HepG2 (cell line): Measurements from ENCODE around the gene MAPK12. TPM values are rescaled to one million over a fixed set of nuclear protein-coding genes. Genes with fewer than 3 reads are reported as not detected.

ENCODE experiments used
- FOSL2 ChIP-seq: sonication (generic); formaldehyde crosslinking; IDR thresholded peaks from 2 replicates; pipeline ENCODE4 v1.4.0; 2020; ENCODE audit warnings: missing genetic modification reagents
- GLI4 ChIP-seq: sonication (generic); formaldehyde crosslinking; IDR thresholded peaks from 2 replicates; pipeline ENCODE4 v1.5.1; 2020; ENCODE audit warnings: missing genetic modification reagents, mild to moderate bottlenecking, moderate library complexity, borderline replicate concordance
- HCFC1 ChIP-seq: fragments of 150-350 bp; IDR thresholded peaks from 2 replicates; pipeline ENCODE4 v1.6.1; 2014; ENCODE audit warnings: low read depth, low read length
- MTA3 ChIP-seq: sonication (generic); formaldehyde crosslinking; IDR thresholded peaks from 2 replicates; pipeline ENCODE4 v1.4.0; 2020; ENCODE audit warnings: missing genetic modification reagents
- TCF12 ChIP-seq, 2 experiments: fragments of 450-650 bp in 1 of 2; sonication (generic) in 1 of 2; formaldehyde crosslinking in 1 of 2; IDR thresholded peaks; 2 replicates each; pipeline versions ENCODE4 v1.6.1 to v1.8.0; 2017 to 2022; ENCODE audit warnings: antibody characterized with exemption in 1 of 2, mild to moderate bottlenecking in 1 of 2, missing genetic modification reagents in 1 of 2, moderate library complexity in 1 of 2
- ZBTB7B ChIP-seq: sonication (generic); formaldehyde crosslinking; IDR thresholded peaks from 2 replicates; pipeline ENCODE4 v1.4.0; 2020; ENCODE audit warnings: missing genetic modification reagents
- ZFAT ChIP-seq: sonication (generic); formaldehyde crosslinking; conservative IDR thresholded peaks from 2 replicates; pipeline ENCODE4 v1.8.1; 2023; ENCODE audit warnings: missing genetic modification reagents, inconsistent platforms
- ZFX ChIP-seq: sonication (generic); formaldehyde crosslinking; IDR thresholded peaks from 2 replicates; pipeline ENCODE4 v1.4.0; 2020; ENCODE audit warnings: mild to moderate bottlenecking, low read depth, missing genetic modification reagents, moderate library complexity
- ZNF350 ChIP-seq: sonication (generic); formaldehyde crosslinking; IDR thresholded peaks from 2 replicates; pipeline ENCODE4 v1.4.0; 2020; ENCODE audit warnings: mild to moderate bottlenecking, low read depth, missing genetic modification reagents, borderline replicate concordance
- ZNF431 ChIP-seq: sonication (generic); formaldehyde crosslinking; IDR thresholded peaks from 2 replicates; pipeline ENCODE4 v1.9.0; 2022; ENCODE audit warnings: missing genetic modification reagents, low read depth, mild to moderate bottlenecking, borderline replicate concordance
- ZNF484 ChIP-seq: sonication (generic); formaldehyde crosslinking; IDR thresholded peaks from 2 replicates; pipeline ENCODE4 v1.5.1; 2020; ENCODE audit warnings: mild to moderate bottlenecking, low read depth, missing genetic modification reagents, borderline replicate concordance
- ZNF546 ChIP-seq: sonication (generic); formaldehyde crosslinking; conservative IDR thresholded peaks from 2 replicates; pipeline ENCODE4 v1.8.1; 2023; ENCODE audit warnings: mild to moderate bottlenecking, missing genetic modification reagents
- ZNF615 ChIP-seq: sonication (generic); formaldehyde crosslinking; IDR thresholded peaks from 2 replicates; pipeline ENCODE4 v1.5.0; 2020; ENCODE audit warnings: mild to moderate bottlenecking, missing genetic modification reagents, borderline replicate concordance
- polyA plus RNA-seq, 8 experiments: library from polyadenylated mRNA; depleted of rRNA in 3 of 8; stranded (reverse) in 7 of 8; unstranded in 1 of 8; fragments of >200 nt; fragmentation: Illumina TruSeq in 4 of 8; extraction: Trizol in 4 of 8; gene quantifications; 2 replicates each; pipeline versions ENCODE4 v1.2.1 to v1.2.3, GENCODE V29; 2011 to 2016; ENCODE audit warnings: low read depth in 4 of 8, missing spikeins in 1 of 8, mixed read lengths in 1 of 8; ENCODE audit not compliant: insufficient read depth in 1 of 8
- total RNA-seq, 5 experiments: library from RNA; depleted of rRNA; stranded (reverse); fragments of >200 nt; fragmentation: Illumina TruSeq; extraction: Trizol; gene quantifications; 2 replicates each; pipeline ENCODE4 v1.2.3, GENCODE V29; 2016; ENCODE audit warnings: low read depth in 1 of 5
- TF ChIP-seq, protein P1 (sequence below), 2 experiments: fragments of 450-650 bp in 1 of 2; sonication (generic) in 1 of 2; formaldehyde crosslinking; IDR thresholded peaks; 2 replicates each; pipeline versions ENCODE4 v1.5.0 to v1.8.0; 2020 to 2022; ENCODE audit warnings: mild to moderate bottlenecking in 1 of 2, missing genetic modification reagents in 1 of 2
- TF ChIP-seq, protein P2 (sequence below): sonication (generic); formaldehyde crosslinking; IDR thresholded peaks from 2 replicates; pipeline ENCODE4 v1.4.0; 2020; ENCODE audit warnings: missing genetic modification reagents
- TF ChIP-seq, protein P3 (sequence below): sonication (generic); formaldehyde crosslinking; conservative IDR thresholded peaks from 2 replicates; pipeline ENCODE4 v1.4.0; 2020; ENCODE audit warnings: missing genetic modification reagents
- TF ChIP-seq, protein P4 (sequence below): sonication (generic); formaldehyde crosslinking; IDR thresholded peaks from 2 replicates; pipeline ENCODE4 v1.5.1; 2020; ENCODE audit warnings: missing genetic modification reagents, mild to moderate bottlenecking, borderline replicate concordance
- TF ChIP-seq, protein P5 (sequence below): sonication (generic); formaldehyde crosslinking; IDR thresholded peaks from 2 replicates; pipeline ENCODE4 v1.4.0; 2020; ENCODE audit warnings: missing genetic modification reagents

MAPK12 gene
- total and polyA plus RNA-seq, 2 of the 13 experiments (the other 11 are each of a cell fraction or from before 2014, with no cell fraction given): 22.2 to 23.3 TPM

DNA sequence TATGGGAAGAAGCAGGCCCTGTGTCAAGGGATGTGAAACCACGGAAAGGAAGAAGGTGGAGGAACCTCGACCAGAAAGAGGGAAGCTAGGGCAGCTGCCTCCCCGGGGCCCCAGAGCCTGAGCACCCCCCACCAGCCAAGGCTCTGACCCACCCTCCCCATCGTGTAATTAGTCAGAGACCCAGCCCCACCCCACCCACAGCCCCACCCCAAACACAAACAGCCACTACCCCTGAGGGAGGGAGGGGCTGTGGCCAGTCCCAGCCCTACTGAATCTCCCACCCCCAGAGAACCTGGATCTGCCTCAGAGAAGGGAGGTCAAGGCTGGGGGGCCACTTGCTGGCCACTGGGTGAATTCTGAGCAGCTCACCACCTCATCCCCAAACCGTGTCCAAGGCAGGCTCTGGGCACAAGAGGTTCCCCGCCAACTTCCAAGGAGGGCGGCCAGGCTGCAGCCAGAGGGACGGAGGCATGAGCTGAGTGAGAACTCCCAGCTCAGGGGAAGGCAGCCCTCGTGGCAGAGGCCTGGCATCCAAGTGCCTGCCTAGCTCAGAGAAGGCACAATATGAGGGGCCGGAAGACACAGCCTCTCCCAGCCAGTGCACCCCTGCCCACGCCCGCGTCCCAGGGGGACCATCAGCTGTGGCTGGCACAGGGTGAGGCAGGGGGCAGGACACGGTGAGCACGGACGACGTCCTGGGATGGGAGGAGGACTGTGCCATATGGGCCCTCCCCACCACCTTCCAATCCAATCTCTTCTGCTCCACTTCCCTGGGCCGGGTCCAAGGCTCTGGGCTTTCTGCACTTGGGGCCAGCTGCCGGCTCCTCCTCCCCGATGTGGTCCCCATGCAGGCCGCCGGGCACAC, 43.3 kb upstream of the MAPK12 start (continued):
- TF ChIP-seq ZNF615 (CRISPR knock-in tag) (no peak), HCFC1 (no peak), ZNF350 (CRISPR knock-in tag) (no peak), ZNF431 (CRISPR knock-in tag) (no peak), FOSL2 (CRISPR knock-in tag) (no peak), MTA3 (CRISPR knock-in tag) (no peak), GLI4 (CRISPR knock-in tag) (no peak), ZFX (0 out of 2 replicates have a peak, but pooled peaks have one; percentile 13), ZNF484 (no peak), ZBTB7B (CRISPR knock-in tag) (no peak), ZFAT (no peak), TCF12 (IDR thresholded peaks at IDR 0.05) (no peak), TCF12 (CRISPR knock-in tag; IDR thresholded peaks at IDR 0.05) (0 out of 2 replicates have a peak, but pooled peaks have one; percentile 37), ZNF546 (CRISPR knock-in tag) (no peak)
- TF ChIP-seq, protein P1, sequence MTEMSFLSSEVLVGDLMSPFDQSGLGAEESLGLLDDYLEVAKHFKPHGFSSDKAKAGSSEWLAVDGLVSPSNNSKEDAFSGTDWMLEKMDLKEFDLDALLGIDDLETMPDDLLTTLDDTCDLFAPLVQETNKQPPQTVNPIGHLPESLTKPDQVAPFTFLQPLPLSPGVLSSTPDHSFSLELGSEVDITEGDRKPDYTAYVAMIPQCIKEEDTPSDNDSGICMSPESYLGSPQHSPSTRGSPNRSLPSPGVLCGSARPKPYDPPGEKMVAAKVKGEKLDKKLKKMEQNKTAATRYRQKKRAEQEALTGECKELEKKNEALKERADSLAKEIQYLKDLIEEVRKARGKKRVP (CRISPR knock-in tag; IDR thresholded peaks at IDR 0.05): no peak
- TF ChIP-seq, protein P2, sequence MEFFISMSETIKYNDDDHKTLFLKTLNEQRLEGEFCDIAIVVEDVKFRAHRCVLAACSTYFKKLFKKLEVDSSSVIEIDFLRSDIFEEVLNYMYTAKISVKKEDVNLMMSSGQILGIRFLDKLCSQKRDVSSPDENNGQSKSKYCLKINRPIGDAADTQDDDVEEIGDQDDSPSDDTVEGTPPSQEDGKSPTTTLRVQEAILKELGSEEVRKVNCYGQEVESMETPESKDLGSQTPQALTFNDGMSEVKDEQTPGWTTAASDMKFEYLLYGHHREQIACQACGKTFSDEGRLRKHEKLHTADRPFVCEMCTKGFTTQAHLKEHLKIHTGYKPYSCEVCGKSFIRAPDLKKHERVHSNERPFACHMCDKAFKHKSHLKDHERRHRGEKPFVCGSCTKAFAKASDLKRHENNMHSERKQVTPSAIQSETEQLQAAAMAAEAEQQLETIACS (CRISPR knock-in tag): peak; percentile 23; the same call in 1 of the 2 replicates
- TF ChIP-seq, protein P3, sequence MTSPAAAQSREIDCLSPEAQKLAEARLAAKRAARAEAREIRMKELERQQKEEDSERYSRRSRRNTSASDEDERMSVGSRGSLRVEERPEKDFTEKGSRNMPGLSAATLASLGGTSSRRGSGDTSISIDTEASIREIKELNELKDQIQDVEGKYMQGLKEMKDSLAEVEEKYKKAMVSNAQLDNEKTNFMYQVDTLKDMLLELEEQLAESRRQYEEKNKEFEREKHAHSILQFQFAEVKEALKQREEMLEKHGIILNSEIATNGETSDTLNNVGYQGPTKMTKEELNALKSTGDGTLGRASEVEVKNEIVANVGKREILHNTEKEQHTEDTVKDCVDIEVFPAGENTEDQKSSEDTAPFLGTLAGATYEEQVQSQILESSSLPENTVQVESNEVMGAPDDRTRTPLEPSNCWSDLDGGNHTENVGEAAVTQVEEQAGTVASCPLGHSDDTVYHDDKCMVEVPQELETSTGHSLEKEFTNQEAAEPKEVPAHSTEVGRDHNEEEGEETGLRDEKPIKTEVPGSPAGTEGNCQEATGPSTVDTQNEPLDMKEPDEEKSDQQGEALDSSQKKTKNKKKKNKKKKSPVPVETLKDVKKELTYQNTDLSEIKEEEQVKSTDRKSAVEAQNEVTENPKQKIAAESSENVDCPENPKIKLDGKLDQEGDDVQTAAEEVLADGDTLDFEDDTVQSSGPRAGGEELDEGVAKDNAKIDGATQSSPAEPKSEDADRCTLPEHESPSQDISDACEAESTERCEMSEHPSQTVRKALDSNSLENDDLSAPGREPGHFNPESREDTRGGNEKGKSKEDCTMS (CRISPR knock-in tag): no peak
- TF ChIP-seq, protein P4, sequence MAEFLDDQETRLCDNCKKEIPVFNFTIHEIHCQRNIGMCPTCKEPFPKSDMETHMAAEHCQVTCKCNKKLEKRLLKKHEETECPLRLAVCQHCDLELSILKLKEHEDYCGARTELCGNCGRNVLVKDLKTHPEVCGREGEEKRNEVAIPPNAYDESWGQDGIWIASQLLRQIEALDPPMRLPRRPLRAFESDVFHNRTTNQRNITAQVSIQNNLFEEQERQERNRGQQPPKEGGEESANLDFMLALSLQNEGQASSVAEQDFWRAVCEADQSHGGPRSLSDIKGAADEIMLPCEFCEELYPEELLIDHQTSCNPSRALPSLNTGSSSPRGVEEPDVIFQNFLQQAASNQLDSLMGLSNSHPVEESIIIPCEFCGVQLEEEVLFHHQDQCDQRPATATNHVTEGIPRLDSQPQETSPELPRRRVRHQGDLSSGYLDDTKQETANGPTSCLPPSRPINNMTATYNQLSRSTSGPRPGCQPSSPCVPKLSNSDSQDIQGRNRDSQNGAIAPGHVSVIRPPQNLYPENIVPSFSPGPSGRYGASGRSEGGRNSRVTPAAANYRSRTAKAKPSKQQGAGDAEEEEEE (CRISPR knock-in tag): no peak
- TF ChIP-seq, protein P5, sequence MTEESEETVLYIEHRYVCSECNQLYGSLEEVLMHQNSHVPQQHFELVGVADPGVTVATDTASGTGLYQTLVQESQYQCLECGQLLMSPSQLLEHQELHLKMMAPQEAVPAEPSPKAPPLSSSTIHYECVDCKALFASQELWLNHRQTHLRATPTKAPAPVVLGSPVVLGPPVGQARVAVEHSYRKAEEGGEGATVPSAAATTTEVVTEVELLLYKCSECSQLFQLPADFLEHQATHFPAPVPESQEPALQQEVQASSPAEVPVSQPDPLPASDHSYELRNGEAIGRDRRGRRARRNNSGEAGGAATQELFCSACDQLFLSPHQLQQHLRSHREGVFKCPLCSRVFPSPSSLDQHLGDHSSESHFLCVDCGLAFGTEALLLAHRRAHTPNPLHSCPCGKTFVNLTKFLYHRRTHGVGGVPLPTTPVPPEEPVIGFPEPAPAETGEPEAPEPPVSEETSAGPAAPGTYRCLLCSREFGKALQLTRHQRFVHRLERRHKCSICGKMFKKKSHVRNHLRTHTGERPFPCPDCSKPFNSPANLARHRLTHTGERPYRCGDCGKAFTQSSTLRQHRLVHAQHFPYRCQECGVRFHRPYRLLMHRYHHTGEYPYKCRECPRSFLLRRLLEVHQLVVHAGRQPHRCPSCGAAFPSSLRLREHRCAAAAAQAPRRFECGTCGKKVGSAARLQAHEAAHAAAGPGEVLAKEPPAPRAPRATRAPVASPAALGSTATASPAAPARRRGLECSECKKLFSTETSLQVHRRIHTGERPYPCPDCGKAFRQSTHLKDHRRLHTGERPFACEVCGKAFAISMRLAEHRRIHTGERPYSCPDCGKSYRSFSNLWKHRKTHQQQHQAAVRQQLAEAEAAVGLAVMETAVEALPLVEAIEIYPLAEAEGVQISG (CRISPR knock-in tag): peak; percentile 18; the same call in 1 of the 2 replicates
